GM23248 (cell line): ENCODE data around the gene RPS19. TPM values are rescaled to one million over a fixed set of nuclear protein-coding genes. Genes with fewer than 3 reads are reported as not detected.
A peak's percentile ranks its signal among the peaks of the same experiment; 100 is the strongest.

Source experiments
- DNase-seq: peaks from one replicate; pipeline ENCODE4 v3.0.0-alpha.2; 2015
- H2AFZ ChIP-seq: fragments of 200-600 bp; sonication (generic); 2 replicates; pipeline ENCODE4 v1.6.1; 2016; ENCODE audit warnings: antibody characterized with exemption
- H3F3A ChIP-seq: fragments of 200-600 bp; sonication (generic); 2 replicates; pipeline ENCODE4 v1.6.1; 2016; ENCODE audit warnings: mild to moderate bottlenecking, antibody characterized with exemption, mixed run types; ENCODE audit not compliant: insufficient read depth
- H3K27ac ChIP-seq: fragments of 200-600 bp; sonication (generic); 2 replicates; pipeline ENCODE4 v1.5.1; 2016; ENCODE audit warnings: mild to moderate bottlenecking
- H3K27me3 ChIP-seq: fragments of 200-600 bp; sonication (generic); replicated peaks from 2 replicates; pipeline ENCODE4 v1.6.1; 2016; ENCODE audit warnings: mild to moderate bottlenecking; ENCODE audit not compliant: insufficient read depth
- H3K36me3 ChIP-seq: fragments of 200-600 bp; sonication (generic); 2 replicates; pipeline ENCODE4 v1.6.1; 2016; ENCODE audit warnings: low read depth, mild to moderate bottlenecking
- H3K4me1 ChIP-seq: fragments of 200-600 bp; sonication (generic); 2 replicates; pipeline ENCODE4 v1.6.1; 2016; ENCODE audit warnings: mild to moderate bottlenecking; ENCODE audit not compliant: insufficient read depth
- H3K4me2 ChIP-seq: fragments of 200-600 bp; sonication (generic); one replicate; pipeline ENCODE4 v1.6.1; 2016; ENCODE audit warnings: mild to moderate bottlenecking; ENCODE audit not compliant: unreplicated experiment
- H3K4me3 ChIP-seq: fragments of 200-600 bp; sonication (generic); 2 replicates; pipeline ENCODE4 v1.5.1; 2016; ENCODE audit warnings: mild to moderate bottlenecking
- H3K79me2 ChIP-seq: fragments of 200-600 bp; sonication (generic); 2 replicates; pipeline ENCODE4 v1.6.1; 2016; ENCODE audit warnings: mild to moderate bottlenecking; ENCODE audit not compliant: insufficient read depth
- H3K9ac ChIP-seq: fragments of 200-600 bp; sonication (generic); 2 replicates; pipeline ENCODE4 v1.6.1; 2016; ENCODE audit warnings: mild to moderate bottlenecking
- H3K9me2 ChIP-seq: fragments of 200-600 bp; sonication (generic); 2 replicates; pipeline ENCODE4 v1.6.1; 2016; ENCODE audit warnings: mixed run types, mild to moderate bottlenecking, moderate library complexity; ENCODE audit not compliant: insufficient read depth
- H3K9me3 ChIP-seq: fragments of 200-600 bp; sonication (generic); one replicate; pipeline ENCODE4 v1.6.1; 2017; ENCODE audit warnings: low read depth
- H4K20me1 ChIP-seq: fragments of 200-600 bp; sonication (generic); 2 replicates; pipeline ENCODE4 v1.6.0; 2016; ENCODE audit not compliant: insufficient read depth
- EZH2 ChIP-seq: fragments of 200-600 bp; sonication (generic); IDR thresholded peaks from 2 replicates; pipeline ENCODE4 v1.6.1; 2018; ENCODE audit warnings: antibody characterized with exemption, mild to moderate bottlenecking; ENCODE audit not compliant: insufficient read depth, poor library complexity, severe bottlenecking
- EZH2phosphoT487 ChIP-seq: fragments of 200-600 bp; sonication (generic); IDR thresholded peaks from 2 replicates; pipeline ENCODE4 v1.6.1; 2018; ENCODE audit warnings: antibody characterized with exemption, moderate library complexity, mild to moderate bottlenecking, low read depth; ENCODE audit not compliant: insufficient read depth
- WGBS, 2 experiments: methylation state at CpG; one replicate each; pipeline ENCODE4 v1.1.6; 2015 to 2017; ENCODE audit warnings: low lambda C conversion rate in 2 of 2, low coverage in 1 of 2; ENCODE audit errors: missing lambda C conversion rate in 2 of 2; 5-methylcytosine and 5-hydroxymethylcytosine counted together
- in situ Hi-C: fragments of 300-500 bp; cut with MboI; formaldehyde crosslinking; loops from 2 replicates; pipeline ENCODE4 v1.15.0; 2020
- microRNA-seq: library from miRNA; unstranded; fragments of <30 nt; microRNA quantifications from one replicate; pipeline ENCODE4, GENCODE V29; 2016; ENCODE audit warnings: borderline number of aligned reads
- polyA plus RNA-seq: library from polyadenylated mRNA; unstranded; fragments of >200 nt; fragmentation: Nextera tagmentation; extraction: Ambion mirVana; gene quantifications from 2 replicates; pipeline ENCODE4 v1.2.1, GENCODE V29; 2016
- small RNA-seq: library from RNA; depleted of rRNA; stranded (forward); fragments of <200 nt; gene quantifications from one replicate; pipeline ENCODE3, GENCODE V24; 2014; ENCODE audit warnings: low read depth, low replicate concordance
- total RNA-seq: library from RNA; depleted of rRNA; stranded (reverse); fragments of >200 nt; shearing (Covaris generic); gene quantifications from 2 replicates; pipeline ENCODE4 v1.2.3, GENCODE V29; 2014; rRNA removed

The RPS19 gene
- total and polyA plus RNA-seq, 2 experiments from 2014 or later = 881 to 2,316 TPM

DNA sequence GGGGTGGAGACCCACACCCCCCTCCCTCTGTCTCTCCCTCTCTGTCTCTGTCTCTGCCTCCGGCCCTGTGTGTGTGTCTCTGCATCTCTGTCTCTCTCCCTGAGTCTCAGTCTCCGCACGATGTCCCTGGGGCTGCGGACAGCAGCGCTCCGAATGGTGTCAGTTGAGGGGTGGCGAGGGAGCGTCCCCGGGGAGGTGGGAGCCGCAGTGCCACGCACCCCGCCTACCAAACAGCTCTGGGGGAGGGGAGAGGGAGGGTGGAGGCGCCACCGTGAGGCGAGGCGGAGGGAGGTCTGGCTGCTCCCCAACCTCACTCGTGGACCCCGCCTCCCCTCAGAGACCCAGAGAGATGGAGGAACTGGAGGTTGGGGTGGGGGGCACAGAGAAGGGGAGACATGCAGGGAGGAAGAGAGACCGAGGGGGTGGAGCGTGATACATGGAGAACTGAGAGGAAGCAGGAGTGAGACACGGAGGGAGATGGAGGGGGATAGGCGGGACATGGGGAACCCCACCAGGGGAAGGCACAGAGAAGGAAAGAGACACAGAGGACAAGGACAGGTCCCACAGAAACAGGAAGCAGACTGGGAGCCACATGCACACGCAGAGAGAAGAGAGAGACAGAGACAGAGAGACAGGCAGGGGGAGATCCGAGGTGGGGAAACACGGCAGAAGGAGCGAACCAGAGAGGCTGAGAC is 61.0 kb downstream of the RPS19 start:
- Histone ChIP-seq H3K27me3 (peaks cover 60% of the 10 kb centered on the region), H3K27ac (no peak overlapping the region), H3K4me3 (no peak overlapping the region), H4K20me1 (no peaks in the 10 kb centered on the region), H3K9me2 (no peaks in the 10 kb centered on the region), H3K9ac (no peak overlapping the region), H3K79me2 (no peaks in the 10 kb centered on the region), H2AFZ (no peak overlapping the region), H3K9me3 (no peaks in the 10 kb centered on the region), H3F3A (no peaks in the 10 kb centered on the region), H3K4me2 (no peak overlapping the region), H3K36me3 (no peaks in the 10 kb centered on the region), H3K4me1 (no peaks in the 10 kb centered on the region)
- peak; percentile 86 for TF ChIP-seq EZH2
- 0 out of 2 replicates have a peak, but pooled peaks have one; percentile 7 for TF ChIP-seq EZH2phosphoT487
- in situ Hi-C loops = no loop called here
- DNase-seq = no peak
- 4% methylated on average over 15 to 26 of the region's 26 CpGs for WGBS, 2 experiments

DNA sequence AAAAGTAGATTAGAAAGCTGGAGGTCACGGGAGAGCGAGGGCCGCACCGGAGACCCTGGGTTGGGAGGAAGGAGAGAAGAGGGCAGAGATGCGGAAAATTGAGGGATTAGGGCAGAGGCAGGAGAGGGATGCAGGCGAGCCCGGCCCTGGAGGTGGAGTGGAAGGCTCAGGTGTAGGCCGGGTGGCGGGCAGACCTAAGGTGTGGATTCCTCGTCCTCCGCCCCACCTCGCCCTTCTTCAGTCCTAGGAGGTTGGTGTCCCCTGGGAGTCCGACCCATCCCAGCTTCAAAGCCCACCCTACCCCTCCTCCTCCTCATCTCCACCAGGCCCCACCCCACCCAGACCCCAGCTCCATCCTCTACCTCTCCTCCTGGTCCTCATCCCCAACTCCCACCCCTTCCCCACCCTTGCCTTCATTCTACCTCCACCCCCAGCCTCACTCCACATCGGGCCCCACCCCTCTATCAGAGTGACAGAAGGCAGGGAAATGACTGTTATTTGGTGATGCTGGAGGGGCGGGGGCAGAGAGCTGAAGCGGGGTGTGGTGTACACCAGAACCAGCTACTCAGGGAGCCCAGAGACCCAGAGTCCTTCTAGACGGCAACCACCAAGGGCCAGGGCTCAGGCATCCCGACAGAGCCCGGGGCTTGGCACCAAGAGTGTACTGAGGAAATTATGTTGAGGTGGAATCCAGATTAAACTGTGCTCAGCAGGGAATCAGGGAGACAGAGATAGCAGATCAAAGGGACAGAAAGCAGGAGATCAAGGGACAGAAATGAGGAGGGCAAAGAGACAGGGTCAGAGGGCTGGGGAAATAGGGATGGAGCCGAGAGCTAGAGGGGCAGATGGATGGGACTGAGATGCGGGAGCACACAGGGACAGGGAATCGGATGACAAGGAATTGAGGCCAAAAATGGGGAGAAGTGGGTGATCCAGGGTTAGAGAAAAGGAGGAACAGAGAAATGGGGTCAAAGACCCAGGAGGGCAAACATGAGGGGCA is 61.8 kb downstream of the RPS19 start:
- no peak overlapping the region for H3K27ac ChIP-seq
- 5 to 7% methylated on average over 17 to 22 of the region's 22 CpGs for WGBS, 2 experiments
- H3K27me3 ChIP-seq = peaks cover 60% of the 10 kb centered on the region

More for the DNA sequence above, 61.8 kb downstream of the RPS19 start:
- TF ChIP-seq EZH2 (peak; percentile 71), EZH2phosphoT487 (0 out of 2 replicates have a peak, but pooled peaks have one; percentile 56)
- Histone ChIP-seq H3F3A (no peaks in the 10 kb centered on the region), H3K79me2 (no peaks in the 10 kb centered on the region), H3K9me3 (no peaks in the 10 kb centered on the region), H3K36me3 (no peaks in the 10 kb centered on the region), H3K9ac (no peak overlapping the region), H4K20me1 (no peaks in the 10 kb centered on the region), H3K4me1 (no peaks in the 10 kb centered on the region), H2AFZ (no peak overlapping the region), H3K9me2 (no peaks in the 10 kb centered on the region), H3K4me2 (no peak overlapping the region), H3K4me3 (no peak overlapping the region)
- in situ Hi-C loops = no loop called here
- DNase-seq = no peak

Small RNA genes within 50 kb of the gene (microRNA-seq; reads per million reads assigned to microRNA genes)
- gene MIR6797 = 1.5 reads per million

Small RNA genes within 50 kb of the gene (small RNA-seq; reads per million reads assigned to genes)
- not detected for gene MIR6797

Other genes starting within 250 kb of the RPS19 start
- gene CEACAM4, start 233.2 kb upstream of the RPS19 start, total RNA-seq = not detected in 2 replicates
- gene CEACAM4, start 233.2 kb upstream of the RPS19 start, polyA plus RNA-seq = not detected in 2 replicates
- not detected in 2 replicates for gene CEACAM7, start 172.0 kb upstream of the RPS19 start, total RNA-seq
- gene CEACAM7, start 172.0 kb upstream of the RPS19 start, polyA plus RNA-seq = not detected in 2 replicates
- not detected in 2 replicates for gene CEACAM5, start 151.6 kb upstream of the RPS19 start, total RNA-seq
- not detected in 2 replicates for gene CEACAM5, start 151.6 kb upstream of the RPS19 start, polyA plus RNA-seq
- gene CEACAM6, start 104.7 kb upstream of the RPS19 start, total RNA-seq = not detected in 2 replicates
- not detected in 2 replicates for gene CEACAM6, start 104.7 kb upstream of the RPS19 start, polyA plus RNA-seq
- not detected in 2 replicates for gene CEACAM3, start 63.7 kb upstream of the RPS19 start, total RNA-seq
- not detected in 2 replicates for gene CEACAM3, start 63.7 kb upstream of the RPS19 start, polyA plus RNA-seq
- not detected in 2 replicates for gene LYPD4, start 15.6 kb upstream of the RPS19 start, total RNA-seq
- not detected in 2 replicates for gene LYPD4, start 15.6 kb upstream of the RPS19 start, polyA plus RNA-seq
- gene DMRTC2, start 15.2 kb upstream of the RPS19 start, total RNA-seq = not detected in 2 replicates
- gene DMRTC2, start 15.2 kb upstream of the RPS19 start, polyA plus RNA-seq = not detected in 2 replicates
- gene CD79A, start 17.0 kb downstream of the RPS19 start, total RNA-seq = not detected in 2 replicates
- 0.49 TPM in 1 of 2 replicates, not detected in the other for gene CD79A, start 17.0 kb downstream of the RPS19 start, polyA plus RNA-seq
- 44.6 and 46.2 TPM in 2 replicates for gene ARHGEF1, start 22.9 kb downstream of the RPS19 start, total RNA-seq
- 44.3 and 49.6 TPM in 2 replicates for gene ARHGEF1, start 22.9 kb downstream of the RPS19 start, polyA plus RNA-seq
- not detected in 2 replicates for gene ERFL, start 68.2 kb downstream of the RPS19 start, total RNA-seq
- not detected in 2 replicates for gene ERFL, start 68.2 kb downstream of the RPS19 start, polyA plus RNA-seq
- gene RABAC1, start 99.1 kb downstream of the RPS19 start, total RNA-seq = 294 and 405 TPM in 2 replicates
- 470 and 473 TPM in 2 replicates for gene RABAC1, start 99.1 kb downstream of the RPS19 start, polyA plus RNA-seq
- gene ATP1A3, start 134.0 kb downstream of the RPS19 start, total RNA-seq = 0.11 and 0.63 TPM in 2 replicates
- 0.34 and 0.36 TPM in 2 replicates for gene ATP1A3, start 134.0 kb downstream of the RPS19 start, polyA plus RNA-seq
- gene GRIK5, start 210.0 kb downstream of the RPS19 start, total RNA-seq = not detected in 2 replicates
- not detected in 2 replicates for gene GRIK5, start 210.0 kb downstream of the RPS19 start, polyA plus RNA-seq
- 16.1 and 19.5 TPM in 2 replicates for gene ZNF574, start 215.9 kb downstream of the RPS19 start, total RNA-seq
- gene ZNF574, start 215.9 kb downstream of the RPS19 start, polyA plus RNA-seq = 14.8 and 16.6 TPM in 2 replicates